Measurements from ENCODE around the gene PNPO. TPM values are rescaled to one million over a fixed set of nuclear protein-coding genes. Genes with fewer than 3 reads are reported as not detected.
"Not testable (repeated sequence)": the region's sequence is repeated elsewhere in the genome, so short reads cannot be mapped to it uniquely, and the experiment has no call there.

The PNPO gene
- total RNA-seq, 2 experiments from 2014 or later, result 30.9 to 36.5 TPM

- CTCF ChIA-PET, result interaction anchor here (1.1 to 2.7 kb wide), 5 partner anchors 10 to 64 kb away, joined by 3 to 8 read pairs (median 7); partner anchors contain the start of genes SCRN2 and SP2
- peaks cover 20% of the 10 kb centered on the region for H3K4me1 Mint-ChIP-seq
Observed at GRCh38 chr17:47905221-47905733, 36.1 kb upstream of the PNPO start.

GRCh38 chr17:47906443-47906842 lies 34.9 kb upstream of the PNPO start:
- Mint-ChIP-seq H3K27ac (no peak overlapping the region), H3K36me3 (ENCODE audit: low read depth) (peaks cover 29% of the 10 kb centered on the region), H3K4me1 (peaks cover 20% of the 10 kb centered on the region), H3K9me3 (no peaks in the 10 kb centered on the region), H3K4me3 (no peak overlapping the region), H3K27me3 (no peaks in the 10 kb centered on the region)
- POLR2A ChIA-PET, result no interaction called here
- CTCF ChIA-PET, result interaction anchor here (0.6 to 2.7 kb wide), 3 partner anchors 11 to 235 kb away, joined by 3 to 7 read pairs (median 3); partner anchors contain the start of gene SP2
- no peak for DNase-seq

More at GRCh38 chr17:47905221-47905733, 36.1 kb upstream of the PNPO start:
- no peak overlapping the region for H3K4me3 Mint-ChIP-seq
- H3K9me3 Mint-ChIP-seq, result no peaks in the 10 kb centered on the region
- no peaks in the 10 kb centered on the region for H3K27me3 Mint-ChIP-seq
- peaks cover 29% of the 10 kb centered on the region for H3K36me3 Mint-ChIP-seq (ENCODE audit: low read depth)
- DNase-seq, result no peak
- H3K27ac Mint-ChIP-seq, result no peak overlapping the region
- POLR2A ChIA-PET, result no interaction called here

- Mint-ChIP-seq H3K4me3 (no peak overlapping the region), H3K27ac (peak overlapping the region; percentile 26), H3K36me3 (ENCODE audit: low read depth) (peaks cover 22% of the 10 kb centered on the region), H3K4me1 (peaks cover 20% of the 10 kb centered on the region), H3K27me3 (no peaks in the 10 kb centered on the region), H3K9me3 (no peaks in the 10 kb centered on the region)
- ChIA-PET CTCF (interaction anchor here (1.1 to 1.6 kb wide), 2 partner anchors 41 to 86 kb away, joined by 3 read pairs; partner anchors contain the start of gene OSBPL7), POLR2A (interaction anchor here (0.7 kb wide), 1 partner anchor 774 kb away, joined by 3 read pairs; no protein-coding TSS in a partner anchor)
- no peak for DNase-seq
Observed at GRCh38 chr17:47907932-47908562, 33.3 kb upstream of the PNPO start.

- H3K27ac Mint-ChIP-seq, result no peak overlapping the region
- POLR2A ChIA-PET, result no interaction called here
- H3K27me3 Mint-ChIP-seq, result no peaks in the 10 kb centered on the region
- no peak overlapping the region for H3K4me3 Mint-ChIP-seq
- no peak for DNase-seq
- no peaks in the 10 kb centered on the region for H3K9me3 Mint-ChIP-seq
- H3K4me1 Mint-ChIP-seq, result peaks cover 19% of the 10 kb centered on the region
- CTCF ChIA-PET, result interaction anchor here (0.7 kb wide), 1 partner anchor 114 kb away, joined by 3 read pairs; no protein-coding TSS in a partner anchor
- peaks cover 26% of the 10 kb centered on the region for H3K36me3 Mint-ChIP-seq (ENCODE audit: low read depth)
Observed at GRCh38 chr17:47913050-47913449, 28.3 kb upstream of the PNPO start.

GRCh38 chr17:47914306-47914948 lies 26.9 kb upstream of the PNPO start:
- H3K4me3 Mint-ChIP-seq, result no peak overlapping the region
- DNase-seq, result no peak
- ChIA-PET POLR2A (no interaction called here), CTCF (interaction anchor here (0.9 to 1.5 kb wide), 3 partner anchors 34 to 112 kb away, joined by 3 to 4 read pairs (median 3); no protein-coding TSS in a partner anchor)
- H3K27ac Mint-ChIP-seq, result no peak overlapping the region
- peaks cover 16% of the 10 kb centered on the region for H3K4me1 Mint-ChIP-seq
- H3K9me3 Mint-ChIP-seq, result no peaks in the 10 kb centered on the region
- H3K27me3 Mint-ChIP-seq, result no peaks in the 10 kb centered on the region
- H3K36me3 Mint-ChIP-seq (ENCODE audit: low read depth), result peaks cover 26% of the 10 kb centered on the region

- CTCF ChIA-PET, result interaction anchor here (1.2 kb wide), 1 partner anchor 95 kb away, joined by 3 read pairs; no protein-coding TSS in a partner anchor
- peaks cover 27% of the 10 kb centered on the region for H3K36me3 Mint-ChIP-seq (ENCODE audit: low read depth)
- POLR2A ChIA-PET, result no interaction called here
Observed at GRCh38 chr17:47915776-47916398, 25.5 kb upstream of the PNPO start.

GRCh38 chr17:47916489-47917208 lies 24.7 kb upstream of the PNPO start:
- CTCF ChIA-PET, result interaction anchor here (1.2 kb wide), 1 partner anchor 95 kb away, joined by 3 read pairs; no protein-coding TSS in a partner anchor
- Mint-ChIP-seq H3K9me3 (no peaks in the 10 kb centered on the region), H3K27me3 (no peaks in the 10 kb centered on the region), H3K4me3 (no peak overlapping the region), H3K36me3 (ENCODE audit: low read depth) (peaks cover 29% of the 10 kb centered on the region), H3K27ac (no peak overlapping the region), H3K4me1 (peaks cover 13% of the 10 kb centered on the region)
- POLR2A ChIA-PET, result no interaction called here
- no peak for DNase-seq

More at GRCh38 chr17:47915776-47916398, 25.5 kb upstream of the PNPO start:
- Mint-ChIP-seq H3K4me3 (no peak overlapping the region), H3K9me3 (no peaks in the 10 kb centered on the region), H3K27ac (no peak overlapping the region), H3K4me1 (peaks cover 13% of the 10 kb centered on the region), H3K27me3 (no peaks in the 10 kb centered on the region)
- DNase-seq, result no peak

- no peak overlapping the region for H3K27ac Mint-ChIP-seq
- ChIA-PET CTCF (no interaction called here), POLR2A (no interaction called here)
- H3K36me3 Mint-ChIP-seq (ENCODE audit: low read depth), result peaks cover 32% of the 10 kb centered on the region
- H3K4me3 Mint-ChIP-seq, result no peak overlapping the region
- H3K9me3 Mint-ChIP-seq, result no peaks in the 10 kb centered on the region
- peaks cover 13% of the 10 kb centered on the region for H3K4me1 Mint-ChIP-seq
- no peak for DNase-seq
- H3K27me3 Mint-ChIP-seq, result no peaks in the 10 kb centered on the region
Observed at GRCh38 chr17:47917581-47917980, 23.8 kb upstream of the PNPO start.

- Mint-ChIP-seq H3K27me3 (no peaks in the 10 kb centered on the region), H3K9me3 (no peaks in the 10 kb centered on the region), H3K4me1 (peaks cover 13% of the 10 kb centered on the region), H3K4me3 (no peak overlapping the region), H3K27ac (no peak overlapping the region), H3K36me3 (ENCODE audit: low read depth) (peaks cover 34% of the 10 kb centered on the region)
- ChIA-PET POLR2A (no interaction called here), CTCF (interaction anchor here (1.0 to 1.4 kb wide), 3 partner anchors 10 to 53 kb away, joined by 3 to 4 read pairs (median 3); partner anchors contain the start of gene CDK5RAP3)
- no peak for DNase-seq
Observed at GRCh38 chr17:47918006-47918405, 23.4 kb upstream of the PNPO start.

GRCh38 chr17:47918991-47919390 lies 22.4 kb upstream of the PNPO start:
- no peaks in the 10 kb centered on the region for H3K27me3 Mint-ChIP-seq
- no peak for DNase-seq
- H3K4me3 Mint-ChIP-seq, result no peak overlapping the region
- H3K27ac Mint-ChIP-seq, result no peak overlapping the region
- POLR2A ChIA-PET, result no interaction called here
- CTCF ChIA-PET, result interaction anchor here (1.0 to 1.4 kb wide), 3 partner anchors 9 to 52 kb away, joined by 3 to 4 read pairs (median 3); partner anchors contain the start of gene CDK5RAP3
- H3K9me3 Mint-ChIP-seq, result no peaks in the 10 kb centered on the region
- H3K4me1 Mint-ChIP-seq, result peaks cover 13% of the 10 kb centered on the region
- peaks cover 42% of the 10 kb centered on the region for H3K36me3 Mint-ChIP-seq (ENCODE audit: low read depth)

- CTCF ChIA-PET, result interaction anchor here (0.6 to 1.3 kb wide), 2 partner anchors 9 to 34 kb away, joined by 3 to 4 read pairs; no protein-coding TSS in a partner anchor
- POLR2A ChIA-PET, result not testable (repeated sequence)
Observed at GRCh38 chr17:47919889-47920288, 21.5 kb upstream of the PNPO start.

More at GRCh38 chr17:47919889-47920288, 21.5 kb upstream of the PNPO start:
- not testable (repeated sequence) for H3K27ac Mint-ChIP-seq, H3K27me3 Mint-ChIP-seq, DNase-seq, H3K9me3 Mint-ChIP-seq, H3K4me3 Mint-ChIP-seq
- H3K36me3 Mint-ChIP-seq (ENCODE audit: low read depth), result peaks cover 49% of the 10 kb centered on the region
- H3K4me1 Mint-ChIP-seq, result peaks cover 13% of the 10 kb centered on the region
